Measurements from ENCODE around the gene CBLN2.

The CBLN2 gene

GRCh38 chr18:72544092-72544886 is at the start of gene CBLN2:
Gene CBLN2 (minus strand): TSS chr18:72544342. CDS start chr18:72542160, 2,182 bp downstream.
- DNase-seq = no peak

- no peak for DNase-seq
Measured at GRCh38 chr18:72588360-72588759, 44.2 kb upstream of the CBLN2 start.

DNA sequence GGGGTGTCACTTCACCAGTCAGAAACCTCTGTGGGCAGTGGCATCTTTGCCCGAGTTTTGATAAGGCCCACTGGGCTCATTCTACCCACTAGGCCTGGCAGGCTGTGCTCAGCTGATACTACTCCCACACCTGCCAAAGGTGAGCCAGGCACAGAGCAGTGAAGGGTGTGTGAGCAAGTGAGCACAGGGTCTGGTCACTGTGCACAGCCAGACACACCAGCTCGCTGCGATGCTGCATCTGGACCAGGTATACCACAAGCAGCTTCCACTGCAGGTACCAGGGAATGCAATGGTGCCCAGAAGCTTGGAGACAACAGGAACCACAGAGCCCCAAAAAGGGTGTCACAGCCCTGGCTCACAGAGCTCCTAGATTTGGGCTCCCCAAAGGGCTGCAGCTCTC is 40.6 kb upstream of the CBLN2 start:
- DNase-seq = no peak

- DNase-seq = no peak
Measured at GRCh38 chr18:72581976-72582375, 37.8 kb upstream of the CBLN2 start.

- DNase-seq = no peak
Measured at GRCh38 chr18:72572896-72573295, 28.8 kb upstream of the CBLN2 start.

- DNase-seq = no peak
Measured at GRCh38 chr18:72566290-72566689, 22.1 kb upstream of the CBLN2 start.

DNA sequence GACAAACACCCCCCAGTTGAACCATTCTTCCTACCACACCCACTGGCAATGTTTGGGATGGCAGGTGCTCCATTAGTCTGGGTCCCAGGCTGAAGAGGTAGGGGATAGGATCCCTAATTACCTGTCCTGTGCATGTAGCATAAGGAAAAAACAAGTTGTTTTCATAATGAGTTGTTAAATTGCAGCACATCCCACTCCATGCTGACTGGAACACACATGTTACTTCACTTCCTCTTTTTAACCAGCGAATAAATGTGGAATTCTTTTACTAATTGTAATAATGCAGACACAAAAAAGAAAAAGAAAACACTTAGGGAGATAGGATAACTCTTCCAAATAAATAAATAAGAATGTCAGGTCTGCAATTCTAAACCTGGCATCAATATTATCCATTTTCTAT is 11.8 kb upstream of the CBLN2 start:
- no peak for DNase-seq

DNA sequence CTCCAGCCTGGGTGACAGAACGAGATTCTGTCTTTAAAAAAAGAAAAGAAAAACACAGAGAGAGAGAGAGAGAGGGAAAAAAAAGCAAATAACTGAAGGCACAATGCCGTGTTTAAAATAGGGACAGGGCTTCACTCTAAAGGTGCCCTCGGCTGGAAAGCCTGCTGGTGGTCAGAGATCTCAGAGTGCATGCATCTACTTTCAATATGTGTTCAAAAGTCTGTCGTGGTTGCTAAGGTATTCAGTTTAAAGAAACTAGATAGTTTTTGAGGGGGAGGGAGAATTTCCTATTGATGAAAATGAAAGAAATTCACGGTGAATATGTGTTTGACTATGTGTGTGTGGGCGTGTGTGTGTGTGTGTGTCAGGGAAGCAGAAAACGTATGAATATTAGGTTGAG is 11.0 kb upstream of the CBLN2 start:
- DNase-seq = no peak

DNA sequence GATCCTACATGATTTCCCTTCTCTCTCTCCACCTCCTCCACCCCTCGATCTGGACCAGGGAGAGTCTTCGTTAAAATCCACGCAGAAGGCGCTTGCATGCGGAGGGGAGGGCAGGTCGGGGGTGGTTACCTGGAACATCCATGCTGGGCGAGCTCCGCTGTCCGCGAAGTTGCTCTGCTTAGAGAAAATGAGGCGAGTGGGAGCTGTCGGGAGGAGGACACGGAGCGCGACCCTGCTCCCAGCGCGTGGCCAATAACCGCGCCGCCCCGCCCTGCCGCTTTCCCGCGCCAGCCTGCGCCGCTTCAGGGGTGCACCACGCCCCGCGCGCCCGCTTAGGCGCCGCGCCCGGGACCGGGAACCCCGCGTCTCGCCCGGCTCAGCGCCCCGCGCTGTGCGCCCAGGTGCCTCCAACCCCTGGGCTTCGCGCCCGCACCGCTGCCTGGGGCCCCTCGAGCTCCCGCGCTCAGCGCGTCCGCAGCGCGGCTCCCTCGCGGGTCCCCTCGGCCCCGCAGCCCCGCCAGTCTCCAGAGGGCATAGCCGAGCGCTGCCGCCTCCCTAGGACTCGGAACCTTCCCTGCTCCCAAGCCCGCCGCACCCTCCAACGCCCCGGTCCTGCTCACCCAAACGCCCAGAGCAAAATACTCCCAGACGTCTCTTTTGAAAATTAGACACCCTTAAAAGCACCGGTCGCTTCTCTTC is 636 bp downstream of the CBLN2 start:
- DNase-seq = no peak

- DNase-seq = no peak
Measured at GRCh38 chr18:72542984-72543356, 1.2 kb downstream of the CBLN2 start.

GRCh38 chr18:72542342-72542741 is 1.8 kb downstream of the CBLN2 start:
- DNase-seq = no peak

GRCh38 chr18:72541871-72542332 is 2.2 kb downstream of the CBLN2 start:
- DNase-seq = no peak

GRCh38 chr18:72539901-72540300 is 4.2 kb downstream of the CBLN2 start:
- no peak for DNase-seq

DNA sequence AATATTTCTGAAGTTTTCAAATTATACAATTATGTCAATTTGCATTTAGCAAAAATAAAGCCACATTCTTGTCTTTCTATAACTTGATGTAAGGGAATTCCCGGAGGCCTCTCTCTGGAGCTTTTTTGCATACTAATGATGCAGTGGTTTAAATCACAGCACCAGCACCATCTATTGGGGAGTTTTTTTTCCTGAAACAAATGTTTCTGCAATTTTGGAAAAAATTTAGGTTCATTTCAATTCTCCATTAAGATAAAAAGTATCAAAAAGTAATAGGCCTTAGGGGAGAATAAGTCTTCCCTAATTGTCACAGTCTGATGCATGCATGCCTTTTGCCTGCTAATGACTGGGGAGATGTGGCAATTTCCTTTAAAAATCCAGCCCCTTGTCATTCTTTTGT is 13.5 kb downstream of the CBLN2 start:
- DNase-seq = no peak

GRCh38 chr18:72504866-72505265 is 39.3 kb downstream of the CBLN2 start:
- no peak for DNase-seq

DNA sequence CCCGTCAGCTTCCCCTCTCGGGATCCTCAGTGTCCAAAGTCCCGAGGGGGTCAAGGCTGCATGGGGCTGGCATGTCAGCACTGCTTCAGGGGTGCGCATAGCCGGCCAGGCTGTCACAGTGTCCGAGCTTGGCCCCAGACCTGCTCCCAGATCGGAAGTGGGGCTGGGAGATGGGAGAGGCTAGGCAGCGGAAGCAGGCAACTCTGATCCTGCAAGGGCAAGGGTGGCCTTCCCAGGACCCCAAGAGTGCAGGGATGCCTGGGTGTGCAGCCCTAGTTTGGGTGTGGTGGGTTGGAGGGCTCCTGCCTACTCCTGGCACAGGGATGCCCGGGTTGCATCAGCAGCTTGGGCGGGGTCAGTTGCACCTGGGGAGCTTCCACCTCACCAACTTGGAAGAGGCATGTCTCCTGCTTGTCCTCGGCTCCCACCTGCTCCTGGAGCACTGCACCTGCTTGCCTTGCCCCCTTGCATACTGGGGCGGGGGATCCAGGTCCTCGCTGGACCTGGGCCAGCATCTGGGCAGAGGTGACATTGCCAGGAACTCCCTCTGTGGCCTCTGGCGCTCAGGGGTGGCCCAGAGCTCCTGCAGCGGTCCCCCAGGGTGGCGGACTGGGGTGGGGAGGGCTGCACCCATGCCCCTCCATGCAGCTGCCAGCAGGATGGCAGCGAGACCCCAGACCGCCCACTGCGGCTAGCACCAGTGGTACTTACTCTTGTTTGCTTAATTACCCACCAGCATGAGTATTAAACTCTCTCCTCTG is 41.3 kb downstream of the CBLN2 start:
- no peak for DNase-seq

GRCh38 chr18:72492497-72492896 is 51.6 kb downstream of the CBLN2 start:
- no peak for DNase-seq
